ENCODE results near the gene UBE2J2. TPM values are rescaled to one million over a fixed set of nuclear protein-coding genes. Genes with fewer than 3 reads are reported as not detected.

The UBE2J2 gene
- total and polyA plus RNA-seq, 2 of the 13 experiments (the other 11 are each of a cell fraction or from before 2014, with no cell fraction given), result 25.4 to 29.4 TPM

GRCh38 chr1:1207571-1207892 lies 66.1 kb downstream of the UBE2J2 start:
- Histone ChIP-seq H3K4me2 (ENCODE audit: low read depth, low read length) (no peak overlapping the region), H3K27ac (ENCODE audit: extremely low read length, insufficient read depth, low read length) (no peak overlapping the region), H3K4me3 (replicated peaks in 1 of 3; ENCODE audit: insufficient read depth in 1 of 3, low read depth in 2 of 3, low read length in 3 of 3) (no peak overlapping the region), H3K79me2 (ENCODE audit: insufficient read depth, low read length) (no peaks in the 10 kb centered on the region), H4K20me1 (ENCODE audit: insufficient read depth, low read length) (no peaks in the 10 kb centered on the region), H3K36me3 (replicated peaks in 1 of 2; ENCODE audit: control insufficient read depth in 1 of 2, insufficient read depth in 2 of 2, low read length in 2 of 2) (no peaks in the 10 kb centered on the region), H3K27me3 (ENCODE audit: control insufficient read depth in 1 of 2, insufficient read depth in 2 of 2, low read length in 2 of 2) (peaks cover 20 to 83% of the 10 kb centered on the region in 2 experiments; a peak in 4 of 5 replicates), H3K4me1 (ENCODE audit: insufficient read depth, low read length) (no peaks in the 10 kb centered on the region), H3K9me3 (ENCODE audit: low read length) (no peaks in the 10 kb centered on the region), H2AFZ (ENCODE audit: low read length) (no peak overlapping the region), H3K9ac (ENCODE audit: insufficient read depth, low read depth, low read length) (no peak overlapping the region)
- no TSS peak for BruUV-seq (replicated peaks)
- intact Hi-C loops (cut with micrococcal nuclease; ENCODE audit: unreplicated experiment), result no loop called here
- ATAC-seq (no peak), DNase-seq (ENCODE audit: low spot score) (no peak), FAIRE-seq (no peak)
- in situ Hi-C loops (cut with HindIII; ENCODE audit: extremely low pct_ligation_motif_present, low pct_unique_long_range_greater_than_20kb), result no loop called here
- TF ChIP-seq MTA1 (CRISPR knock-in tag; IDR thresholded peaks at IDR 0.05; ENCODE audit: borderline replicate concordance), result no peak
- TF ChIP-seq LRRFIP1 (CRISPR knock-in tag; conservative IDR thresholded peaks at IDR 0.05), result no peak
- TF ChIP-seq BRCA1 (CRISPR knock-in tag; IDR thresholded peaks at IDR 0.05), result no peak
- no peak for TF ChIP-seq KMT2B (CRISPR knock-in tag; IDR thresholded peaks at IDR 0.05)
- TF ChIP-seq BRD4 (CRISPR knock-in tag; IDR thresholded peaks at IDR 0.05), result no peak
- no peak for TF ChIP-seq IRX3 (CRISPR knock-in tag; IDR thresholded peaks at IDR 0.05; ENCODE audit: borderline replicate concordance, low read depth)
- TF ChIP-seq ZNF720 (CRISPR knock-in tag; IDR thresholded peaks at IDR 0.05), result no peak
- TF ChIP-seq CAMTA2 (CRISPR knock-in tag; IDR thresholded peaks at IDR 0.05; ENCODE audit: borderline replicate concordance), result no peak
- TF ChIP-seq ZNF44 (CRISPR knock-in tag; IDR thresholded peaks at IDR 0.05), result no peak
- no peak for TF ChIP-seq ZFP36L1 (CRISPR knock-in tag; IDR thresholded peaks at IDR 0.05)
- no peak for TF ChIP-seq REST (IDR thresholded peaks at IDR 0.05; ENCODE audit: borderline replicate concordance in 1 of 2, low read depth in 1 of 2, low read length in 2 of 2)
- no peak for TF ChIP-seq ZNF335 (CRISPR knock-in tag; IDR thresholded peaks at IDR 0.05)
- CTCF ChIA-PET (ENCODE audit: low intra/inter-chr PET ratio, low total read pairs), result no interaction called here
- 22% methylated on average over 6 of the region's 11 CpGs for WGBS (ENCODE audit: low lambda C conversion rate)
- POLR2A ChIA-PET, result no interaction called here

Measured in HepG2 (cell line).